ENCODE measurements around the gene SPAG9. TPM values are rescaled to one million over a fixed set of nuclear protein-coding genes. Genes with fewer than 3 reads are reported as not detected.
A peak's percentile ranks its signal among the peaks of the same experiment; 100 is the strongest.

The SPAG9 gene
- total RNA-seq, 3 donors from 2014 or later = 112 to 178 (median 128) TPM

DNA sequence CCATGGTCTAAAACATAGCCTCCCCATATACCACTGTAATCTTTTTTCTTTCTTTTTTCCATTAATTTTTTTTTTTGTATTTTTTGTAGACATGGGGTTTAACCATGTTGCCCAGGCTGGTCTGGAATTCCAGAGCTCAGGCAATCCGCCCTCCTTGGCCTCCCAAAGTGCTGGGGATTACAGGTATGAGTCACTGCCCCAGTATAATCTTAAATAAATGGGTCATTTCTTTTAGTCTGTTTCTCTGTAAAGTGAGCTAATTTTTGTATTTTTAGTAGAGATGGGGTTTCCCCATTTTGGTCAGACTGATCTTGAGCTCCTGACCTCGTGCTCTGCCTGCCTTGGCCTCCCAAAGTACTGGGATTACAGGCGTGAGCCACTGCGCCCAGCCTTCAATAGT is 27.0 kb upstream of the SPAG9 start:
- no peak for TF ChIP-seq POLR2AphosphoS5 (IDR thresholded peaks at IDR 0.05)
- TF ChIP-seq POLR2A (IDR thresholded peaks at IDR 0.05) = no peak
- TF ChIP-seq CTCF (IDR thresholded peaks at IDR 0.05) = no peak
- H3K4me3 ChIP-seq = no peak overlapping the region
- intact Hi-C loops (cut with DNase I; ENCODE audit: low total_unique reads) = no loop called here
- no peak overlapping the region for H3K27ac ChIP-seq
- H3K4me1 ChIP-seq = no peaks in the 10 kb centered on the region
- no peaks in the 10 kb centered on the region for H3K27me3 ChIP-seq
- no peaks in the 10 kb centered on the region for H3K9me3 ChIP-seq
- DNase-seq (ENCODE audit: low spot score in 2 of 2) = no peak
- no peaks in the 10 kb centered on the region for H3K36me3 ChIP-seq

GRCh38 chr17:51144266-51145022 is 23.8 kb upstream of the SPAG9 start:
- no peak overlapping the region for H3K27ac ChIP-seq
- no peak for DNase-seq (ENCODE audit: low spot score in 2 of 2)
- TF ChIP-seq POLR2A (IDR thresholded peaks at IDR 0.05) (no peak), CTCF (IDR thresholded peaks at IDR 0.05) (no peak), POLR2AphosphoS5 (IDR thresholded peaks at IDR 0.05) (no peak)

DNA sequence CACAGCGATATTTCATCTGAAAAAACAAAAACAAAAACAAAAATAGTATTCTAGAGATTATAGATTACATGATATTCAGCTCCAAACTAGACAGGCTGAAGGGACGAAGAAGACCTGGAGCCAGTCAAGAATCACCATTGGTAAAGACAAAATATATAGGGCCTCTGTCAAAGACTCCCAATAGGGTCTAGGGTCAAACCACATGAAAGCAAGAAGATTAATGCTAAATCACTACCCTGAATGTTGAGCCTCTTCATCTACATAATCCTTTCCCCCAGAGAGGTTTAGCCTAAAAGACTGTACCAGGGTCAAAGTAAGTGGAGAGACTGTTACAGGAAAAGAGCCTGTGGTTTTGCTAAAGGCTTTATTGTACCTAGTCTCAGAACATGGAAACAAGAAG is 21.9 kb upstream of the SPAG9 start:
- intact Hi-C loops (cut with DNase I; ENCODE audit: low total_unique reads) = no loop called here
- TF ChIP-seq CTCF (IDR thresholded peaks at IDR 0.05) (no peak), POLR2AphosphoS5 (IDR thresholded peaks at IDR 0.05) (no peak), POLR2A (IDR thresholded peaks at IDR 0.05) (no peak)
- Histone ChIP-seq H3K4me1 (no peaks in the 10 kb centered on the region), H3K4me3 (no peak overlapping the region), H3K9me3 (no peaks in the 10 kb centered on the region), H3K36me3 (no peaks in the 10 kb centered on the region), H3K27ac (no peak overlapping the region), H3K27me3 (no peaks in the 10 kb centered on the region)
- DNase-seq (ENCODE audit: low spot score in 2 of 2) = no peak

More at GRCh38 chr17:51144266-51145022, 23.8 kb upstream of the SPAG9 start:
- intact Hi-C loops (cut with DNase I; ENCODE audit: low total_unique reads) = no loop called here
- Histone ChIP-seq H3K27me3 (no peaks in the 10 kb centered on the region), H3K4me3 (no peak overlapping the region), H3K36me3 (no peaks in the 10 kb centered on the region), H3K9me3 (no peaks in the 10 kb centered on the region), H3K4me1 (no peaks in the 10 kb centered on the region)

GRCh38 chr17:51135956-51136355 is 15.3 kb upstream of the SPAG9 start:
- no peaks in the 10 kb centered on the region for H3K4me1 ChIP-seq
- H3K27ac ChIP-seq = no peak overlapping the region
- intact Hi-C loops (cut with DNase I; ENCODE audit: low total_unique reads) = no loop called here
- no peak overlapping the region for H3K4me3 ChIP-seq
- no peaks in the 10 kb centered on the region for H3K27me3 ChIP-seq
- no peaks in the 10 kb centered on the region for H3K9me3 ChIP-seq
- DNase-seq (ENCODE audit: low spot score in 2 of 2) = no peak
- TF ChIP-seq POLR2A (IDR thresholded peaks at IDR 0.05) = no peak
- TF ChIP-seq CTCF (IDR thresholded peaks at IDR 0.05) = no peak
- no peak for TF ChIP-seq POLR2AphosphoS5 (IDR thresholded peaks at IDR 0.05)
- no peaks in the 10 kb centered on the region for H3K36me3 ChIP-seq

- no peak for TF ChIP-seq POLR2AphosphoS5 (IDR thresholded peaks at IDR 0.05)
- no peak for TF ChIP-seq CTCF (IDR thresholded peaks at IDR 0.05)
- no peak for TF ChIP-seq POLR2A (IDR thresholded peaks at IDR 0.05)
- no peaks in the 10 kb centered on the region for H3K4me1 ChIP-seq
- H3K4me3 ChIP-seq = no peak overlapping the region
- intact Hi-C loops (cut with DNase I; ENCODE audit: low total_unique reads) = no loop called here
- H3K36me3 ChIP-seq = no peaks in the 10 kb centered on the region
- H3K27me3 ChIP-seq = no peaks in the 10 kb centered on the region
- H3K27ac ChIP-seq = peak overlapping the region in 1 of 2 donors; percentile 25
- DNase-seq (ENCODE audit: low spot score in 2 of 2) = no peak
- H3K9me3 ChIP-seq = no peaks in the 10 kb centered on the region
Observed at GRCh38 chr17:51133365-51133764, 12.7 kb upstream of the SPAG9 start.

All from breast epithelium (tissue), 4 donors.